OCI-LY1 (cell line): ENCODE results near the gene ALG1L2.
"Not testable (repeated sequence)": the region's sequence is repeated elsewhere in the genome, so short reads cannot be mapped to it uniquely, and the experiment has no call there.

Source experiments
- H2AFZ ChIP-seq: fragments of 200-600 bp; sonication (generic), shearing (Covaris generic); 2 replicates; pipeline ENCODE4 v1.6.0; 2014; ENCODE audit warnings: antibody characterized with exemption, mild to moderate bottlenecking, low read length
- H3F3A ChIP-seq: fragments of 200-600 bp; sonication (generic), shearing (Covaris generic); 2 replicates; pipeline ENCODE4 v1.6.0; 2014; ENCODE audit warnings: mild to moderate bottlenecking, antibody characterized with exemption, low read length, moderate library complexity; ENCODE audit not compliant: insufficient read depth
- H3K27ac ChIP-seq: fragments of 200-600 bp; sonication (generic); 2 replicates; pipeline ENCODE4 v1.5.1; 2014; ENCODE audit warnings: low read length, mixed run types, mild to moderate bottlenecking, low read depth; ENCODE audit not compliant: poor library complexity, severe bottlenecking
- H3K27me3 ChIP-seq: fragments of 200-600 bp; sonication (generic); 2 replicates; pipeline ENCODE4 v1.6.0; 2014; ENCODE audit warnings: antibody characterized with exemption, mild to moderate bottlenecking, low read length, moderate library complexity; ENCODE audit not compliant: insufficient read depth
- H3K36me3 ChIP-seq: fragments of 200-600 bp; sonication (generic); 2 replicates; pipeline ENCODE4 v1.6.1; 2014; ENCODE audit warnings: mild to moderate bottlenecking, antibody characterized with exemption, low read length, moderate library complexity, mixed read lengths; ENCODE audit not compliant: insufficient read depth
- H3K4me1 ChIP-seq: fragments of 200-600 bp; sonication (generic); 2 replicates; pipeline ENCODE4 v1.5.1; 2014; ENCODE audit warnings: mild to moderate bottlenecking, low read length, moderate library complexity; ENCODE audit not compliant: insufficient read depth, severe bottlenecking
- H3K4me2 ChIP-seq: fragments of 200-600 bp; sonication (generic), shearing (Covaris generic); 2 replicates; pipeline ENCODE4 v1.6.1; 2014; ENCODE audit warnings: low read length
- H3K4me3 ChIP-seq: fragments of 200-600 bp; sonication (generic); 2 replicates; pipeline ENCODE4 v1.5.1; 2014; ENCODE audit warnings: low read length, low read depth, mild to moderate bottlenecking, mixed read lengths; ENCODE audit not compliant: poor library complexity, severe bottlenecking
- H3K79me2 ChIP-seq: fragments of 200-600 bp; shearing (Covaris generic); 2 replicates; pipeline ENCODE4 v1.6.1; 2016; ENCODE audit warnings: mixed run types, low read length, mixed read lengths; ENCODE audit not compliant: insufficient read depth
- H3K9ac ChIP-seq: fragments of 200-600 bp; sonication (generic), shearing (Covaris generic); 2 replicates; pipeline ENCODE4 v1.6.1; 2014; ENCODE audit warnings: mild to moderate bottlenecking, low read length, mixed read lengths
- H3K9me2 ChIP-seq: fragments of 200-600 bp; sonication (generic), shearing (Covaris generic); 2 replicates; pipeline ENCODE4 v1.6.1; 2014; ENCODE audit warnings: low read depth, mild to moderate bottlenecking, low read length, mixed read lengths
- H3K9me3 ChIP-seq: fragments of 200-600 bp; shearing (Covaris generic); 2 replicates; pipeline ENCODE4 v1.6.1; 2014; ENCODE audit warnings: low read length, mixed read lengths
- H4K20me1 ChIP-seq: fragments of 200-600 bp; sonication (generic), shearing (Covaris generic); 2 replicates; pipeline ENCODE4 v1.6.0; 2016; ENCODE audit warnings: mild to moderate bottlenecking, low read length; ENCODE audit not compliant: insufficient read depth
- EZH2 ChIP-seq: fragments of 200-600 bp; sonication (generic), shearing (Covaris generic); IDR thresholded peaks from 2 replicates; pipeline ENCODE4 v1.8.0; 2017; ENCODE audit warnings: borderline replicate concordance, mixed run types, mild to moderate bottlenecking, antibody characterized with exemption, low read length, moderate library complexity, mixed read lengths
- TF ChIP-seq, protein P1 (sequence below): fragments of 200-600 bp; sonication (generic), shearing (Covaris generic); IDR thresholded peaks from 2 replicates; pipeline ENCODE4 v1.5.1; 2017; ENCODE audit warnings: mild to moderate bottlenecking, antibody characterized with exemption, low read length, moderate library complexity, mixed read lengths

ALG1L2 gene

GRCh38 chr3:130090681-130091080 is 9.1 kb downstream of the ALG1L2 start:
- H3K36me3 ChIP-seq, H3K27me3 ChIP-seq, H4K20me1 ChIP-seq, H2AFZ ChIP-seq, H3K27ac ChIP-seq, H3K9me2 ChIP-seq, H3K79me2 ChIP-seq, H3K4me3 ChIP-seq, H3K4me2 ChIP-seq, H3K9me3 ChIP-seq, H3F3A ChIP-seq, H3K9ac ChIP-seq: not testable (repeated sequence)
- TF ChIP-seq, protein P1, sequence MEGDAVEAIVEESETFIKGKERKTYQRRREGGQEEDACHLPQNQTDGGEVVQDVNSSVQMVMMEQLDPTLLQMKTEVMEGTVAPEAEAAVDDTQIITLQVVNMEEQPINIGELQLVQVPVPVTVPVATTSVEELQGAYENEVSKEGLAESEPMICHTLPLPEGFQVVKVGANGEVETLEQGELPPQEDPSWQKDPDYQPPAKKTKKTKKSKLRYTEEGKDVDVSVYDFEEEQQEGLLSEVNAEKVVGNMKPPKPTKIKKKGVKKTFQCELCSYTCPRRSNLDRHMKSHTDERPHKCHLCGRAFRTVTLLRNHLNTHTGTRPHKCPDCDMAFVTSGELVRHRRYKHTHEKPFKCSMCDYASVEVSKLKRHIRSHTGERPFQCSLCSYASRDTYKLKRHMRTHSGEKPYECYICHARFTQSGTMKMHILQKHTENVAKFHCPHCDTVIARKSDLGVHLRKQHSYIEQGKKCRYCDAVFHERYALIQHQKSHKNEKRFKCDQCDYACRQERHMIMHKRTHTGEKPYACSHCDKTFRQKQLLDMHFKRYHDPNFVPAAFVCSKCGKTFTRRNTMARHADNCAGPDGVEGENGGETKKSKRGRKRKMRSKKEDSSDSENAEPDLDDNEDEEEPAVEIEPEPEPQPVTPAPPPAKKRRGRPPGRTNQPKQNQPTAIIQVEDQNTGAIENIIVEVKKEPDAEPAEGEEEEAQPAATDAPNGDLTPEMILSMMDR = peak; percentile 46; the same call in 1 of the 2 replicates
- H3K4me1 ChIP-seq = peaks cover 19% of the 10 kb centered on the region

DNA sequence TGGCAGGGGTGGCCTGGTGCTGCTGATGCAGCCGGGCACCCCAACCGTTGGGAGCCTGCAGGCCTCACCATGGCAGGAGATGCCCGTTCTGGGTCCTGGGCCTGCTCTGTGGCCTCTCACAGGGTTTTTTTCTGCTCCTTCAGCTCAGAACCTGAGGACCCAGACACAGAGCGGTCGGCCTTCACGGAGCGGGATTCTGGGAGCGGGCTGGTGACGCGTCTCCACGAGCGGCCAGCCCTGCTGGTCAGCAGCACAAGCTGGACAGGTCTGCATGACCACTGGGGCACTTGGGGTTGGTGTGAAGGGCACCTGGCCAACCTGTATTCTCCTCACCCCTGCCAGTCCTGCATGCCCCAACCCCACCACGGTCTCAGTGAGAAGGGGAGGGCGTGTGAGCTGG is 10.3 kb downstream of the ALG1L2 start:
- no peaks in the 10 kb centered on the region for H4K20me1 ChIP-seq
- no peaks in the 10 kb centered on the region for H3K27me3 ChIP-seq
- no peak overlapping the region for H3K4me3 ChIP-seq
- TF ChIP-seq EZH2 = no peak
- TF ChIP-seq, protein P1 = no peak
- H3K4me1 ChIP-seq = peaks cover 19% of the 10 kb centered on the region
- H2AFZ ChIP-seq = no peak overlapping the region
- no peak overlapping the region for H3K27ac ChIP-seq
- no peak overlapping the region for H3K4me2 ChIP-seq
- H3K79me2 ChIP-seq = no peaks in the 10 kb centered on the region
- no peaks in the 10 kb centered on the region for H3K9me2 ChIP-seq
- H3K9ac ChIP-seq = no peak overlapping the region
- no peaks in the 10 kb centered on the region for H3K36me3 ChIP-seq
- no peaks in the 10 kb centered on the region for H3F3A ChIP-seq
- H3K9me3 ChIP-seq = no peaks in the 10 kb centered on the region

- TF ChIP-seq, protein P1 = no peak
- no peak for TF ChIP-seq EZH2
- H3F3A ChIP-seq = no peaks in the 10 kb centered on the region
- no peaks in the 10 kb centered on the region for H3K79me2 ChIP-seq
- H3K9me2 ChIP-seq = no peaks in the 10 kb centered on the region
- H4K20me1 ChIP-seq = no peaks in the 10 kb centered on the region
- peak overlapping the region; percentile 21 for H3K27ac ChIP-seq
- peak overlapping the region; percentile 54 for H3K4me3 ChIP-seq
- 0 out of 2 replicates have a peak overlapping the region, but pooled peaks have one; percentile 17 for H2AFZ ChIP-seq
- no peaks in the 10 kb centered on the region for H3K36me3 ChIP-seq
- no peaks in the 10 kb centered on the region for H3K9me3 ChIP-seq
- peak overlapping the region; percentile 67 for H3K4me2 ChIP-seq
- no peaks in the 10 kb centered on the region for H3K27me3 ChIP-seq
- H3K9ac ChIP-seq = peak overlapping the region; percentile 31; the same call in 1 of the 2 replicates
- peaks cover 19% of the 10 kb centered on the region for H3K4me1 ChIP-seq
Measured at GRCh38 chr3:130093741-130094391, 12.2 kb downstream of the ALG1L2 start.

GRCh38 chr3:130094491-130094941 is 12.9 kb downstream of the ALG1L2 start:
- not testable (repeated sequence) for H3K9ac ChIP-seq, H3K27ac ChIP-seq, H3K79me2 ChIP-seq, H4K20me1 ChIP-seq, H3K9me2 ChIP-seq, H3F3A ChIP-seq, H3K36me3 ChIP-seq, H3K9me3 ChIP-seq, H2AFZ ChIP-seq, H3K27me3 ChIP-seq
- H3K4me3 ChIP-seq = peak overlapping the region; percentile 54
- H3K4me1 ChIP-seq = peaks cover 19% of the 10 kb centered on the region
- H3K4me2 ChIP-seq = peak overlapping the region; percentile 67

DNA sequence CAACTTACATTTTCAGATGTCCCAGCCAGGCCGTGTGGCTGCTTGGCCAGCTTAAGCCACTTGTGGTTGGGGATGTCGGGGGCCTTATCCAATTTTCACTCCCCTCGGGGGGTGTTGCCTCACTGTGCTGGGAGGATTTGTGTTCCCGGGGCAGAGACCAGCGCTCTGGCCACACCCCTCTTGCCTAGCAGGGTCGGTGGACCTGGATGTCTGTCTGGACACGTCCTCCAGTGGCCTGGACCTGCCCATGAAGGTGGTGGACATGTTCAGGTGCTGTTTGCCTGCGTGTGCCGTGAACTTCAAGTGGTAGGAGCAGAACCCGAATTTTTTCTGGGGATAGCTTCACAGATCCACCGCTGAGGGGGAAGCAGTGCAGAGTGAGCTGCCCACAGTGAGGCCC is 14.2 kb downstream of the ALG1L2 start:
- not testable (repeated sequence) for H3K9me3 ChIP-seq, H3K36me3 ChIP-seq, H3K4me3 ChIP-seq, H3K9me2 ChIP-seq, H3K4me2 ChIP-seq, H3F3A ChIP-seq, H3K9ac ChIP-seq, H3K27ac ChIP-seq, H3K27me3 ChIP-seq, H3K79me2 ChIP-seq, H4K20me1 ChIP-seq, H2AFZ ChIP-seq
- H3K4me1 ChIP-seq = peaks cover 19% of the 10 kb centered on the region
